ENCODE data around the gene MAGT1.

DNA sequence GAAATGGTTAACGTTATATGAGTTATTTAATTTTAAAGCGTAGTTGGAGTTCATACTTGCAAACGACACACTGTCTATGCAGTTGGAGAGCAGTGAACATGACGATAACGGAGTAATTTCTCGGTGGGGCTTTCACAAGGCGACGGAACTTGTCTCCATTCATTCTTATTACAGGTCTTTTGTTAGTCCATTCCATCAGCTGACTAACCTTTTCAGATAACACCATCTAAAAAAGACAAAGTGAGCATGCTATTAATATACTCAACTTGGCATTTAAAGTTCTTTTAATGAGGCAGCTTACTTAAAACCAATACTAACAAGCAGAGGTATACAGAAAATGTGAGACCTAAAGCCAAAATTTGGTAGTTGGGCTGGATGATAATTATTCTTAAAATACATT lies 19.9 kb downstream of the MAGT1 start:
- TF ChIP-seq POLR2AphosphoS5 (IDR thresholded peaks at IDR 0.05; ENCODE audit: borderline replicate concordance, low read depth, low read length), result no peak
- TF ChIP-seq EZH2 (IDR thresholded peaks at IDR 0.05), result no peak

Data from SK-N-MC (cell line).